Fibroblast of pulmonary artery (primary cell): ENCODE measurements around the gene MAN2A1.

Experiments used
- DNase-seq: peaks from one replicate; pipeline ENCODE4 v3.0.0-alpha.2; 2010; ENCODE audit warnings: low read depth
- H3K4me3 ChIP-seq: replicated peaks from 2 replicates; pipeline ENCODE4 v1.5.1; 2011; ENCODE audit warnings: low read depth, mild to moderate bottlenecking, control low read depth, low read length, moderate library complexity
- CTCF ChIP-seq: IDR thresholded peaks from 2 replicates; pipeline ENCODE4 v1.5.1; 2011; ENCODE audit warnings: mild to moderate bottlenecking, control low read depth, low read length, inconsistent platforms; ENCODE audit errors: missing control alignments

Gene MAN2A1

GRCh38 chr5:109689740-109690241 lies at the start of gene MAN2A1:
Gene MAN2A1 (plus strand): TSS chr5:109689927. CDS start chr5:109690418, 491 bp downstream.
- H3K4me3 ChIP-seq: peak within 1 kb of the TSS; percentile 82
- no peak for TF ChIP-seq CTCF
- peak; percentile 71 for DNase-seq

GRCh38 chr5:109640976-109641375 lies 48.8 kb upstream of the MAN2A1 start:
- no peak for TF ChIP-seq CTCF
- no peak overlapping the region for H3K4me3 ChIP-seq

GRCh38 chr5:109643791-109644350 lies 45.9 kb upstream of the MAN2A1 start:
- DNase-seq: no peak
- no peak overlapping the region for H3K4me3 ChIP-seq
- no peak for TF ChIP-seq CTCF

More at GRCh38 chr5:109640976-109641375, 48.8 kb upstream of the MAN2A1 start:
- DNase-seq: no peak

GRCh38 chr5:109644829-109645228 lies 44.9 kb upstream of the MAN2A1 start:
- TF ChIP-seq CTCF: no peak
- H3K4me3 ChIP-seq: no peak overlapping the region
- no peak for DNase-seq

GRCh38 chr5:109645707-109646192 lies 44.0 kb upstream of the MAN2A1 start:
- DNase-seq: no peak
- H3K4me3 ChIP-seq: no peak overlapping the region
- TF ChIP-seq CTCF: no peak

GRCh38 chr5:109649318-109649717 lies 40.4 kb upstream of the MAN2A1 start:
- no peak for TF ChIP-seq CTCF
- DNase-seq: no peak
- no peak overlapping the region for H3K4me3 ChIP-seq

- DNase-seq: no peak
- TF ChIP-seq CTCF: no peak
- H3K4me3 ChIP-seq: no peak overlapping the region
These were observed 39.2 kb upstream of the MAN2A1 start for GRCh38 chr5:109650493-109650892.
